ENCODE data around the gene FMO3. TPM values are rescaled to one million over a fixed set of nuclear protein-coding genes. Genes with fewer than 3 reads are reported as not detected.

Gene FMO3
- polyA plus RNA-seq, 1 donor (not counting 4 experiments of a cell fraction or from before 2014, with no cell fraction given), result not detected

DNA sequence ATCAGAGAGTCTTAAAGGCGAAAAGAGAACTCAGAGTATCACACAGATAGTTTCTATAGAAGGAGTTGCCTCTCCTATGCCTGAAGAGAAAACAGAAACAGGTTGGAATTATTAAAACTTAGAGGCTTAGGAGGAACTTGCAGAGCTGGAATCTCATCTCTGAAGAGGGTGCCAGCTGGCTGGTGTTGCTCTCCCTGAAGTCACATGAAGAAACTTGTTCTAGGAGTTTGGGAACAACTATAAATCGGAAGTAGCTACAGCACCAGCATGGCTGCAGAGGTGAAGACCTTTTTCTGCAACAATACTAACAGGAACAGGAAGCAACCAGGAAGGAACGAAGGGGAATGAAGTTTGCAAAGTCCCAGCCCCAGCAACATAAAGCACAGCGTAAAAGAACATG is 35.8 kb downstream of the FMO3 start:
- TF ChIP-seq, protein P1, sequence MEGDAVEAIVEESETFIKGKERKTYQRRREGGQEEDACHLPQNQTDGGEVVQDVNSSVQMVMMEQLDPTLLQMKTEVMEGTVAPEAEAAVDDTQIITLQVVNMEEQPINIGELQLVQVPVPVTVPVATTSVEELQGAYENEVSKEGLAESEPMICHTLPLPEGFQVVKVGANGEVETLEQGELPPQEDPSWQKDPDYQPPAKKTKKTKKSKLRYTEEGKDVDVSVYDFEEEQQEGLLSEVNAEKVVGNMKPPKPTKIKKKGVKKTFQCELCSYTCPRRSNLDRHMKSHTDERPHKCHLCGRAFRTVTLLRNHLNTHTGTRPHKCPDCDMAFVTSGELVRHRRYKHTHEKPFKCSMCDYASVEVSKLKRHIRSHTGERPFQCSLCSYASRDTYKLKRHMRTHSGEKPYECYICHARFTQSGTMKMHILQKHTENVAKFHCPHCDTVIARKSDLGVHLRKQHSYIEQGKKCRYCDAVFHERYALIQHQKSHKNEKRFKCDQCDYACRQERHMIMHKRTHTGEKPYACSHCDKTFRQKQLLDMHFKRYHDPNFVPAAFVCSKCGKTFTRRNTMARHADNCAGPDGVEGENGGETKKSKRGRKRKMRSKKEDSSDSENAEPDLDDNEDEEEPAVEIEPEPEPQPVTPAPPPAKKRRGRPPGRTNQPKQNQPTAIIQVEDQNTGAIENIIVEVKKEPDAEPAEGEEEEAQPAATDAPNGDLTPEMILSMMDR (optimal IDR thresholded peaks at IDR 0.05 in 1 of 3, IDR thresholded peaks at IDR 0.05 in 1 of 3, conservative IDR thresholded peaks at IDR 0.05 in 1 of 3; ENCODE audit: extremely low read depth in 1 of 3, insufficient read depth in 2 of 3, low read length in 3 of 3), result no peak
- TF ChIP-seq EZH2 (IDR thresholded peaks at IDR 0.05; ENCODE audit: low read length), result no peak
- Histone ChIP-seq H3K9ac (ENCODE audit: control insufficient read depth, extremely low read depth, insufficient read depth, low read length) (no peak overlapping the region), H3K79me2 (ENCODE audit: control insufficient read depth, insufficient read depth, low read length) (no peaks in the 10 kb centered on the region), H2AFZ (ENCODE audit: control insufficient read depth, low read length) (peak overlapping the region; percentile 76), H3K4me3 (ENCODE audit: control insufficient read depth in 2 of 3, extremely low read depth in 1 of 3, insufficient read depth in 2 of 3, low read depth in 1 of 3, low read length in 3 of 3) (no peak overlapping the region), H3K27me3 (ENCODE audit: control insufficient read depth, extremely low read depth, insufficient read depth, low read length) (no peaks in the 10 kb centered on the region), H3K9me3 (ENCODE audit: control insufficient read depth, low read depth, low read length) (no peaks in the 10 kb centered on the region), H3K27ac (ENCODE audit: control insufficient read depth, insufficient read depth, low read length) (no peak overlapping the region), H4K20me1 (ENCODE audit: control insufficient read depth, extremely low read depth, insufficient read depth, low read length) (no peaks in the 10 kb centered on the region), H3K36me3 (ENCODE audit: control insufficient read depth in 2 of 2, extremely low read depth in 1 of 2, insufficient read depth in 2 of 2, low read length in 2 of 2) (no peaks in the 10 kb centered on the region), H3K4me2 (ENCODE audit: control insufficient read depth, extremely low read depth, insufficient read depth, low read depth, low read length) (no peak overlapping the region), H3K4me1 (ENCODE audit: control insufficient read depth, extremely low read depth, insufficient read depth, low read length) (peaks cover 4% of the 10 kb centered on the region), H3K9me1 (ENCODE audit: control insufficient read depth, extremely low read depth, insufficient read depth, low read length) (no peaks in the 10 kb centered on the region)
- dilution Hi-C loops (cut with MboI; ENCODE audit: extremely low pct_ligation_motif_present, low sequenced_read_pairs), result no loop called here
- DNase-seq (ENCODE audit: low read depth, low spot score), result no peak
- FAIRE-seq, result no peak

GRCh38 chr1:171127099-171127498 is 36.4 kb downstream of the FMO3 start:
- no peak overlapping the region for H3K9ac ChIP-seq (ENCODE audit: control insufficient read depth, extremely low read depth, insufficient read depth, low read length)
- peak overlapping the region; percentile 76 for H2AFZ ChIP-seq (ENCODE audit: control insufficient read depth, low read length)
- no peak for TF ChIP-seq EZH2 (IDR thresholded peaks at IDR 0.05; ENCODE audit: low read length)
- TF ChIP-seq, protein P1 (optimal IDR thresholded peaks at IDR 0.05 in 1 of 3, IDR thresholded peaks at IDR 0.05 in 1 of 3, conservative IDR thresholded peaks at IDR 0.05 in 1 of 3; ENCODE audit: extremely low read depth in 1 of 3, insufficient read depth in 2 of 3, low read length in 3 of 3), result no peak
- H3K4me3 ChIP-seq (ENCODE audit: control insufficient read depth in 2 of 3, extremely low read depth in 1 of 3, insufficient read depth in 2 of 3, low read depth in 1 of 3, low read length in 3 of 3), result no peak overlapping the region
- no peaks in the 10 kb centered on the region for H3K9me3 ChIP-seq (ENCODE audit: control insufficient read depth, low read depth, low read length)
- no peaks in the 10 kb centered on the region for H4K20me1 ChIP-seq (ENCODE audit: control insufficient read depth, extremely low read depth, insufficient read depth, low read length)
- peaks cover 4% of the 10 kb centered on the region for H3K4me1 ChIP-seq (ENCODE audit: control insufficient read depth, extremely low read depth, insufficient read depth, low read length)
- H3K27me3 ChIP-seq (ENCODE audit: control insufficient read depth, extremely low read depth, insufficient read depth, low read length), result no peaks in the 10 kb centered on the region
- no peaks in the 10 kb centered on the region for H3K9me1 ChIP-seq (ENCODE audit: control insufficient read depth, extremely low read depth, insufficient read depth, low read length)
- H3K79me2 ChIP-seq (ENCODE audit: control insufficient read depth, insufficient read depth, low read length), result no peaks in the 10 kb centered on the region
- dilution Hi-C loops (cut with MboI; ENCODE audit: extremely low pct_ligation_motif_present, low sequenced_read_pairs), result no loop called here
- H3K27ac ChIP-seq (ENCODE audit: control insufficient read depth, insufficient read depth, low read length), result no peak overlapping the region
- FAIRE-seq (no peak), DNase-seq (ENCODE audit: low read depth, low spot score) (no peak)
- H3K36me3 ChIP-seq (ENCODE audit: control insufficient read depth in 2 of 2, extremely low read depth in 1 of 2, insufficient read depth in 2 of 2, low read length in 2 of 2), result no peaks in the 10 kb centered on the region
- H3K4me2 ChIP-seq (ENCODE audit: control insufficient read depth, extremely low read depth, insufficient read depth, low read depth, low read length), result no peak overlapping the region

All from keratinocyte (primary cell).